Erythroblast (primary cell): ENCODE data around the gene TRDMT1.

Source experiments
- GATA1 ChIP-seq: IDR thresholded peaks from 2 replicates; pipeline ENCODE4 v1.6.1; 2011; ENCODE audit warnings: low read depth, mild to moderate bottlenecking, control low read depth, low read length, moderate library complexity
- POLR2A ChIP-seq: IDR thresholded peaks from 2 replicates; pipeline ENCODE4 v1.6.1; 2011; ENCODE audit warnings: mild to moderate bottlenecking, low read length

- TF ChIP-seq POLR2A (no peak), GATA1 (no peak)
Observed at GRCh38 chr10:17237915-17238444, 36.5 kb upstream of the TRDMT1 start.
